ENCODE results near the gene IL24. TPM values are rescaled to one million over a fixed set of nuclear protein-coding genes. Genes with fewer than 3 reads are reported as not detected.

IL24 gene
- polyA plus RNA-seq, 1 donor (not counting 4 experiments of a cell fraction or from before 2014, with no cell fraction given) = 2.3 TPM

- Histone ChIP-seq H2AFZ (ENCODE audit: control insufficient read depth, low read length) (no peak overlapping the region), H3K9ac (ENCODE audit: control insufficient read depth, extremely low read depth, insufficient read depth, low read length) (no peak overlapping the region), H3K79me2 (ENCODE audit: control insufficient read depth, insufficient read depth, low read length) (no peaks in the 10 kb centered on the region), H3K4me2 (ENCODE audit: control insufficient read depth, extremely low read depth, insufficient read depth, low read depth, low read length) (no peak overlapping the region), H3K36me3 (ENCODE audit: control insufficient read depth in 2 of 2, extremely low read depth in 1 of 2, insufficient read depth in 2 of 2, low read length in 2 of 2) (peaks cover 0 to 11% of the 10 kb centered on the region in 2 experiments), H3K9me1 (ENCODE audit: control insufficient read depth, extremely low read depth, insufficient read depth, low read length) (no peaks in the 10 kb centered on the region), H3K9me3 (ENCODE audit: control insufficient read depth, low read depth, low read length) (no peaks in the 10 kb centered on the region), H3K4me1 (ENCODE audit: control insufficient read depth, extremely low read depth, insufficient read depth, low read length) (peaks cover 52% of the 10 kb centered on the region), H4K20me1 (ENCODE audit: control insufficient read depth, extremely low read depth, insufficient read depth, low read length) (no peaks in the 10 kb centered on the region), H3K4me3 (ENCODE audit: control insufficient read depth in 2 of 3, extremely low read depth in 1 of 3, insufficient read depth in 2 of 3, low read depth in 1 of 3, low read length in 3 of 3) (no peak overlapping the region), H3K27ac (ENCODE audit: control insufficient read depth, insufficient read depth, low read length) (no peak overlapping the region), H3K27me3 (ENCODE audit: control insufficient read depth, extremely low read depth, insufficient read depth, low read length) (no peaks in the 10 kb centered on the region)
- no peak for TF ChIP-seq EZH2 (IDR thresholded peaks at IDR 0.05; ENCODE audit: low read length)
- no peak for TF ChIP-seq CTCF (optimal IDR thresholded peaks at IDR 0.05 in 1 of 3, IDR thresholded peaks at IDR 0.05 in 1 of 3, conservative IDR thresholded peaks at IDR 0.05 in 1 of 3; ENCODE audit: extremely low read depth in 1 of 3, insufficient read depth in 2 of 3, low read length in 3 of 3)
- DNase-seq (ENCODE audit: low read depth, low spot score) (no peak), FAIRE-seq (no peak)
- dilution Hi-C loops (cut with MboI; ENCODE audit: extremely low pct_ligation_motif_present, low sequenced_read_pairs) = no loop called here
Observed at GRCh38 chr1:206900149-206900548, 2.9 kb downstream of the IL24 start.

- Histone ChIP-seq H3K4me3 (ENCODE audit: control insufficient read depth in 2 of 3, extremely low read depth in 1 of 3, insufficient read depth in 2 of 3, low read depth in 1 of 3, low read length in 3 of 3) (no peak overlapping the region), H3K4me1 (ENCODE audit: control insufficient read depth, extremely low read depth, insufficient read depth, low read length) (peaks cover 48% of the 10 kb centered on the region), H2AFZ (ENCODE audit: control insufficient read depth, low read length) (no peak overlapping the region), H3K79me2 (ENCODE audit: control insufficient read depth, insufficient read depth, low read length) (no peaks in the 10 kb centered on the region), H3K36me3 (ENCODE audit: control insufficient read depth in 2 of 2, extremely low read depth in 1 of 2, insufficient read depth in 2 of 2, low read length in 2 of 2) (peaks cover 0 to 15% of the 10 kb centered on the region in 2 experiments), H3K9ac (ENCODE audit: control insufficient read depth, extremely low read depth, insufficient read depth, low read length) (no peak overlapping the region), H3K27me3 (ENCODE audit: control insufficient read depth, extremely low read depth, insufficient read depth, low read length) (no peaks in the 10 kb centered on the region), H4K20me1 (ENCODE audit: control insufficient read depth, extremely low read depth, insufficient read depth, low read length) (no peaks in the 10 kb centered on the region), H3K4me2 (ENCODE audit: control insufficient read depth, extremely low read depth, insufficient read depth, low read depth, low read length) (no peak overlapping the region), H3K9me3 (ENCODE audit: control insufficient read depth, low read depth, low read length) (no peaks in the 10 kb centered on the region), H3K27ac (ENCODE audit: control insufficient read depth, insufficient read depth, low read length) (no peak overlapping the region), H3K9me1 (ENCODE audit: control insufficient read depth, extremely low read depth, insufficient read depth, low read length) (no peaks in the 10 kb centered on the region)
- FAIRE-seq (no peak), DNase-seq (ENCODE audit: low read depth, low spot score) (no peak)
- dilution Hi-C loops (cut with MboI; ENCODE audit: extremely low pct_ligation_motif_present, low sequenced_read_pairs) = no loop called here
- no peak for TF ChIP-seq CTCF (optimal IDR thresholded peaks at IDR 0.05 in 1 of 3, IDR thresholded peaks at IDR 0.05 in 1 of 3, conservative IDR thresholded peaks at IDR 0.05 in 1 of 3; ENCODE audit: extremely low read depth in 1 of 3, insufficient read depth in 2 of 3, low read length in 3 of 3)
- no peak for TF ChIP-seq EZH2 (IDR thresholded peaks at IDR 0.05; ENCODE audit: low read length)
Observed at GRCh38 chr1:206901944-206902343, 4.7 kb downstream of the IL24 start.
